ENCODE measurements around the gene NPAS1. TPM values are rescaled to one million over a fixed set of nuclear protein-coding genes. Genes with fewer than 3 reads are reported as not detected.
"Not testable (repeated sequence)": the region's sequence is repeated elsewhere in the genome, so short reads cannot be mapped to it uniquely, and the experiment has no call there.

Gene NPAS1
- total and polyA plus RNA-seq, 3 experiments from 2014 or later, result 0.24 to 0.37 TPM; not detected in 1

DNA sequence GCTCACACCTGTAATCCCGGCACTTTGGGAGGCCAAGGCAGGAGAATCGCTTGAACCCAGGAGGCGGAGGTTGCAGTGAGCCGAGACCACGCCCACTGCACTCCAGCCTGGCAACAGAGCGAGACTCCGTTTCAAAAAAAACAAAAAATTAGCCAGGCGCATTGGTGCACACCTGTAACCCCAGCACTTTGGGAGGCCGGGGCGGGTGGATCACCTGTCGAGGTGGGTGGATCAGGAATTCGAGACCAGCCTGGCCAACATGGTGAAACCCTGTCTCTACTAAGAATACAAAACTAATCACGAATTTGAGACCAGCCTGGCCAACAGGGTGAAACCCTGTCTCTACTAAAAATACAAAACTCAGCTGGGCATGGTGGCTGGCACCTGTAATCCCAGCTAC, 58.7 kb downstream of the NPAS1 start:
- H3K27me3 Mint-ChIP-seq; H3K9me3 Mint-ChIP-seq; H3K27ac ChIP-seq (ENCODE audit: low read depth, low read length); H3K27ac Mint-ChIP-seq; H3K27me3 ChIP-seq (ENCODE audit: insufficient read depth, low read length, poor library complexity, severe bottlenecking); H3K4me1 Mint-ChIP-seq; H3K4me3 Mint-ChIP-seq; H3K9me3 ChIP-seq (ENCODE audit: low read length); DNase-seq; H3K4me1 ChIP-seq (ENCODE audit: insufficient read depth, low read length); H3K4me3 ChIP-seq (ENCODE audit: low read length): not testable (repeated sequence)
- ChIA-PET POLR2A (interaction anchor here (0.6 kb wide), 1 partner anchor 45 kb away, joined by 3 read pairs; no protein-coding TSS in a partner anchor), CTCF (interaction anchor here (0.7 to 4.5 kb wide), 9 partner anchors 31 to 167 kb away, joined by 3 to 87 read pairs (median 4); partner anchors contain the start of genes SAE1 and ZC3H4)
- H3K36me3 ChIP-seq (ENCODE audit: insufficient read depth, low read length), result peaks cover 49% of the 10 kb centered on the region
- peaks cover 2 to 76% (median 7%) of the 10 kb centered on the region in 3 donors for H3K36me3 Mint-ChIP-seq

DNA sequence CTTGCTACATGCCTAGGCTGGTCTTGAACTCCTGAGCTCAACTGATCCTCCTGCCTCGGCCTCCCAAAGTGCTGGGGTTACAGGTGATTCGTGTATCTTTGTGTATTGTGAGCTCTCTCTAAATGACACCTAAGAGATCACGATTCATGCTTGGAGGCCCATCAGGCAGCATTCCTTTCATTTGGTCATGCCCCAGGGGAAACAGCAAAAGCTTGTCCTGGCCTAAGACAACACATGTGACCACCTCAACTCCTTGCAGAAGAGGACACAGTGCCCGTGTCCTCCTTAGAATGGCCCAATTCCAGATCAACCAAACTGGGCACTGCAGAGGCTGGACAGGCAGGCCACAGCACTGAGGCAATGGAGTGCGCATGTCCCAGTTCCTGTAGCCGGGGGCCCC, 61.5 kb downstream of the NPAS1 start:
- Mint-ChIP-seq H3K27me3 (no peaks in the 10 kb centered on the region), H3K4me3 (no peak overlapping the region), H3K36me3 (peaks cover 7 to 79% (median 9%) of the 10 kb centered on the region in 3 donors), H3K27ac (peak overlapping the region in 2 of 8 donors; percentile 35 to 46), H3K4me1 (no peaks in the 10 kb centered on the region), H3K9me3 (no peaks in the 10 kb centered on the region)
- no peaks in the 10 kb centered on the region for H3K4me1 ChIP-seq (ENCODE audit: insufficient read depth, low read length)
- ChIA-PET CTCF (interaction anchor here (1.0 to 4.5 kb wide), 10 partner anchors 12 to 163 kb away, joined by 3 to 87 read pairs (median 6); partner anchors contain the start of genes SAE1 and ZC3H4), POLR2A (interaction anchor here (1.0 kb wide), 1 partner anchor 32 kb away, joined by 3 read pairs; the partner anchor contains the start of gene ZC3H4)
- DNase-seq, result no peak
- H3K9me3 ChIP-seq (ENCODE audit: low read length), result no peaks in the 10 kb centered on the region
- H3K4me3 ChIP-seq (ENCODE audit: low read length), result no peak overlapping the region
- peaks cover 45% of the 10 kb centered on the region for H3K36me3 ChIP-seq (ENCODE audit: insufficient read depth, low read length)
- no peaks in the 10 kb centered on the region for H3K27me3 ChIP-seq (ENCODE audit: insufficient read depth, low read length, poor library complexity, severe bottlenecking)
- no peak overlapping the region for H3K27ac ChIP-seq (ENCODE audit: low read depth, low read length)

DNA sequence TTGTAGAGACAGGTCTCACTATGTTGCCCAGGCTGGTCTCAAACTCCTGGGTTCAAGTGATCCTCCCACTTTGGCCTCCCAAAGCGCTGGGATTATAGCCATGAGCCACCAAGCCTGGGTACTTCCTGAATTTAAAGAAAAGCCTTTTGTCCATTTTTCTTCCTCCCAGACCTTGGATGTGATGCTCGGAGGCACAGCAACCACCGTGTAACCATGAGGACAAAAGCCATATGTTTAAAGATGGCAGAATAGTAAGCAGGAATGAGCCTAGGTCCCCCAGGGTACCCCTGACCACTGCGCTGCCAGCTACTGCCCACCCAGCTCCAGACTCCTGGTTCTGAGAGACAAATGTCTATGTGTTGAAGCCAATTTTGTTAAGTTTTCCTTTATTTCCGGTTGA, 62.9 kb downstream of the NPAS1 start:
- H3K36me3 ChIP-seq (ENCODE audit: insufficient read depth, low read length), result peaks cover 51% of the 10 kb centered on the region

DNA sequence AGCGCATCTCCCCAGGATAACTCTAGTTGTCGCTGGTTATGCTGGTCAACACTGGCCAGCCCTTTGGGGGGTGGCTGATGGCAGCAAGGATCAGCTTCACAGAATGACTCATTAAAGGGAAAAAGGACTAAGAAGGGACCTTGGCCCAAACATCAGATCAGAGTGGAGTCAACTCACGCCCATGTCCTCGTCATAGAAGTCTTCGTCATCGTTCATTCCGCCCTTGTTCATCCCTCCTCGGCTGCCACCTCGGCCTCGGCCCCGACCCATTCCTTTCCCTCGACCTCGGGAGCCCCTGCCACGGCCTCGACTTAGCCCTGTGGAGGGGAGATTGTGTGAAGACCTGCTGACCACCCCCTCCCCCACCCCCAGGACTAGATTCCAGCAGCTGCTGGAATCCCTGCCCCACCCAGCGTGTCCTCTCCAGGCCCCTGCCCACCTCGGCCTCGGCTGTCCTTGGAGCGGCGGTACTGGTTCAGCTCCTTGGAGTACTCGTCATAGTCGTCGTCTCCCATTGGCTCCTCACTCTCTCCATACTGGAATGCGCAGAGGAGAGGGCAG, 65.3 kb downstream of the NPAS1 start:
- POLR2A ChIA-PET, result no interaction called here
- Mint-ChIP-seq H3K36me3 (peaks cover 7 to 83% (median 13%) of the 10 kb centered on the region in 3 donors), H3K27me3 (no peaks in the 10 kb centered on the region), H3K4me3 (no peak overlapping the region), H3K9me3 (no peaks in the 10 kb centered on the region), H3K4me1 (no peaks in the 10 kb centered on the region), H3K27ac (peak overlapping the region in 3 of 8 donors; percentile 29 to 63 (median 61))
- DNase-seq, result no peak
- CTCF ChIA-PET, result interaction anchor here (1.4 to 1.6 kb wide), 2 partner anchors 46 to 48 kb away, joined by 4 to 5 read pairs; partner anchors contain the start of gene SAE1
- Histone ChIP-seq H3K4me3 (ENCODE audit: low read length) (no peak overlapping the region), H3K4me1 (ENCODE audit: insufficient read depth, low read length) (no peaks in the 10 kb centered on the region), H3K27me3 (ENCODE audit: insufficient read depth, low read length, poor library complexity, severe bottlenecking) (no peaks in the 10 kb centered on the region), H3K36me3 (ENCODE audit: insufficient read depth, low read length) (peaks cover 54% of the 10 kb centered on the region), H3K9me3 (ENCODE audit: low read length) (no peaks in the 10 kb centered on the region), H3K27ac (ENCODE audit: low read depth, low read length) (no peak overlapping the region)

More for the DNA sequence above, 62.9 kb downstream of the NPAS1 start:
- H3K27me3 ChIP-seq (ENCODE audit: insufficient read depth, low read length, poor library complexity, severe bottlenecking), result no peaks in the 10 kb centered on the region
- no peaks in the 10 kb centered on the region for H3K27me3 Mint-ChIP-seq
- H3K4me3 ChIP-seq (ENCODE audit: low read length), result no peak overlapping the region
- no peak overlapping the region for H3K4me3 Mint-ChIP-seq
- no peaks in the 10 kb centered on the region for H3K4me1 ChIP-seq (ENCODE audit: insufficient read depth, low read length)
- no peaks in the 10 kb centered on the region for H3K4me1 Mint-ChIP-seq
- H3K9me3 ChIP-seq (ENCODE audit: low read length), result no peaks in the 10 kb centered on the region
- peaks cover 7 to 77% (median 13%) of the 10 kb centered on the region in 3 donors for H3K36me3 Mint-ChIP-seq
- peak overlapping the region in 1 of 8 donors; percentile 85 for H3K27ac Mint-ChIP-seq
- ChIA-PET CTCF (interaction anchor here (1.0 to 4.5 kb wide), 3 partner anchors 31 to 162 kb away, joined by 3 to 87 read pairs (median 4); partner anchors contain the start of genes SAE1 and ZC3H4), POLR2A (no interaction called here)
- H3K27ac ChIP-seq (ENCODE audit: low read depth, low read length), result no peak overlapping the region
- no peaks in the 10 kb centered on the region for H3K9me3 Mint-ChIP-seq
- DNase-seq, result no peak

DNA sequence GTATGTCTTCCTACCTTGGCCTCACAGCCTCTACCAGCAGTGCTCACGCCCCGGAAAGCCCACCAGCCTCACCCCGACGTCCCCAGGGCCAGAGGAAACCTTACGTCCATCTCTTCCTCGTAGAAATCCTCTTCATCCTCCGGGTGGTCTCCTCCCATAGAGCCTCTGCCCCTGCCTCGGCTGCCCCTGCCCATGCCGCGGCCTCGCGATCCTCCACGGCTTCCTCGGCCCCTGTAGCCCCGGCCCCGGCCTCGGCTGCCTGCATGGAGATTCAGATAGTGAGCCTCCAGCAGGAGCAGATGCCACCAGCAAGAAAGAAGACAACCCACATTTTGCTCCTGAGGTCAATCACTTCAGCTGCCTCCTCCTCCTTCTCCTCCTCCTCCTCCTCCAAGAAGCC, 66.6 kb downstream of the NPAS1 start:
- Mint-ChIP-seq H3K4me3 (no peak overlapping the region), H3K27me3 (no peaks in the 10 kb centered on the region), H3K27ac (peak overlapping the region in 2 of 8 donors; percentile 54 to 76), H3K4me1 (peaks cover 0 to 5% (median 4%) of the 10 kb centered on the region in 3 donors), H3K9me3 (no peaks in the 10 kb centered on the region), H3K36me3 (peaks cover 12 to 84% (median 18%) of the 10 kb centered on the region in 3 donors)
- H3K4me3 ChIP-seq (ENCODE audit: low read length), result no peak overlapping the region
- ChIA-PET POLR2A (no interaction called here), CTCF (no interaction called here)
- DNase-seq, result no peak
- H3K27ac ChIP-seq (ENCODE audit: low read depth, low read length), result no peak overlapping the region
- no peaks in the 10 kb centered on the region for H3K27me3 ChIP-seq (ENCODE audit: insufficient read depth, low read length, poor library complexity, severe bottlenecking)
- H3K36me3 ChIP-seq (ENCODE audit: insufficient read depth, low read length), result peaks cover 48% of the 10 kb centered on the region
- H3K9me3 ChIP-seq (ENCODE audit: low read length), result no peaks in the 10 kb centered on the region
- no peaks in the 10 kb centered on the region for H3K4me1 ChIP-seq (ENCODE audit: insufficient read depth, low read length)

DNA sequence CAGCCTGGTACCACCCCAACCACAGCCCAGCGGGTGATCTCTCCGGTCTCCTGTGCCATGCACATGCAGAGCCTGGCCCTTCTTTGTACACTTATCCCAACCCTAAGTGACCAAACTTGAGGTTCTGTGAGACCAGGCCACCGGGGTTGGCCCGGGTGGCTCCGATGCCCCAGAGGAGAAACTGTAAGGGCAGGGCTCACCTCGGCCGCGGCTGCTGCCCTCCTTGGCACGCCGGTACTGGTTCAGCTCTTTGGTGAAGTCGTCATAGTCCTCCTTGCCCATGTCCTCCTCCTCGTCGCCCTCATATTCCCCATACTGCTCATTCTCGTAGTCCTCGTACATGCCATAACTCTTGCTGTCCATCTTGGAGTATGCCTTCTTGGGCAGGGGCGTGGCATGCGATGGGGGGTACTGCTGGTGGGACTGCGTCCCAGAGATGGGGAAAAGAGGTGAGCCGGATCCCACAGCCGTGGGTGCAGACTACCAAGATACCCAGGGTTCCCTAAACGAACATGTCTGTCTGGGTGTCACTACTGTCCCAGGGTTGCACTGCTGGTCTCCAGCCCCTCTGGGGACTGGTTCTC, 70.2 kb downstream of the NPAS1 start:
- POLR2A ChIA-PET, result interaction anchor here (1.2 kb wide), 1 partner anchor 23 kb away, joined by 3 read pairs; the partner anchor contains the start of gene ZC3H4
- Mint-ChIP-seq H3K9me3 (no peaks in the 10 kb centered on the region), H3K4me1 (peaks cover 17 to 27% (median 23%) of the 10 kb centered on the region in 3 donors), H3K27me3 (no peaks in the 10 kb centered on the region), H3K27ac (peak overlapping the region in 3 of 8 donors; percentile 29 to 78 (median 30)), H3K36me3 (peaks cover 5 to 76% (median 17%) of the 10 kb centered on the region in 3 donors), H3K4me3 (no peak overlapping the region)
- CTCF ChIA-PET, result no interaction called here
- no peaks in the 10 kb centered on the region for H3K27me3 ChIP-seq (ENCODE audit: insufficient read depth, low read length, poor library complexity, severe bottlenecking)
- H3K27ac ChIP-seq (ENCODE audit: low read depth, low read length), result no peak overlapping the region
- no peak for DNase-seq
- H3K36me3 ChIP-seq (ENCODE audit: insufficient read depth, low read length), result peaks cover 31% of the 10 kb centered on the region
- H3K4me3 ChIP-seq (ENCODE audit: low read length), result no peak overlapping the region
- no peaks in the 10 kb centered on the region for H3K9me3 ChIP-seq (ENCODE audit: low read length)
- H3K4me1 ChIP-seq (ENCODE audit: insufficient read depth, low read length), result peaks cover 15% of the 10 kb centered on the region

DNA sequence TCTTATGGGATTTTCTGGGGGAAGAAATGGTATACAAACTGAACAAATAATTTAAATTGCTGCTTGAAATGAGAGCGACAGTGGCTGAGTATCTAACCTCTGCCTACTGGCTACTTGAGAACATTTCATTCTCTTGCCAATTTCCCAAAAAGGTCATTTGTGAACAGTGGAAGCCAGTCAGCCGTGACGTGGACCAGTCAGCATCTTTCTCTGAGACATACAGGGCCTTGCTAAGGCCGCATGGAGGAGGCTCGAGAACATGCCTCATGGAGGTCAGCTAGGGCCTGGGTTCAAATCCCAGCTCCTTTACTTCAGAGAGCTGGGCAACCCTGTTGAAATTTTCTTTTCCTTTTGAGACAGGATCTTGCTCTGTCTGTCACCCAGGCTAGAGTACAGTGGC, 73.6 kb downstream of the NPAS1 start:
- no peaks in the 10 kb centered on the region for H3K9me3 ChIP-seq (ENCODE audit: low read length)
- Mint-ChIP-seq H3K9me3 (no peaks in the 10 kb centered on the region), H3K27ac (peak overlapping the region in 6 of 8 donors; percentile 68 to 98 (median 90)), H3K4me1 (peaks cover 35 to 50% (median 47%) of the 10 kb centered on the region in 3 donors), H3K4me3 (no peak overlapping the region), H3K36me3 (peaks cover 5 to 71% (median 15%) of the 10 kb centered on the region in 3 donors), H3K27me3 (no peaks in the 10 kb centered on the region)
- H3K36me3 ChIP-seq (ENCODE audit: insufficient read depth, low read length), result peaks cover 21% of the 10 kb centered on the region
- CTCF ChIA-PET, result interaction anchor here (1.0 to 3.5 kb wide), 5 partner anchors 13 to 93 kb away, joined by 3 to 16 read pairs (median 3); partner anchors contain the start of gene ZC3H4
- H3K4me1 ChIP-seq (ENCODE audit: insufficient read depth, low read length), result peaks cover 28% of the 10 kb centered on the region
- no peak overlapping the region for H3K4me3 ChIP-seq (ENCODE audit: low read length)
- POLR2A ChIA-PET, result interaction anchor here (0.6 to 1.4 kb wide), 2 partner anchors 20 to 606 kb away, joined by 4 to 12 read pairs; partner anchors contain the start of gene ZC3H4
- H3K27ac ChIP-seq (ENCODE audit: low read depth, low read length), result no peak overlapping the region
- DNase-seq, result no peak
- no peaks in the 10 kb centered on the region for H3K27me3 ChIP-seq (ENCODE audit: insufficient read depth, low read length, poor library complexity, severe bottlenecking)

DNA sequence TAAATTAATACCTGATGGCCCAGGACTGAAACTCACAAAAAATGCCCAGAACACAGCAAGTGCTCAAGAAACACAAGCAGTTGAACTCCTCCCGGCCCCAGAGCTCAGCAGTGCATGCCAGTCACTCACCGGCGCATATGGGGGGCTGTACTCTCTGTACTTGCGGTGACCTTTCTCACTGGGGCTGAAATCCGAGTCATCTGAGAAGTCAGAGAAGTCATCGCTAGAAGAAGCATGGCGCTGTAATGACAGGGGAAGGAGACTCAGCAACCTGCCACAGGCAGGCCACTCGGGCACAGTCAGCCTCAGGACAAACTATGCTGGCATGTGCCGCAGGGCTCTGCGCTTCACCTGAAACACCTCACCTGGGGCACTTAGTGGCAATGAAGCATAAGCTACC, 74.2 kb downstream of the NPAS1 start:
- no peak for DNase-seq
- CTCF ChIA-PET, result interaction anchor here (1.0 to 3.5 kb wide), 5 partner anchors 14 to 93 kb away, joined by 3 to 16 read pairs (median 3); partner anchors contain the start of gene ZC3H4
- Histone ChIP-seq H3K27me3 (ENCODE audit: insufficient read depth, low read length, poor library complexity, severe bottlenecking) (no peaks in the 10 kb centered on the region), H3K4me1 (ENCODE audit: insufficient read depth, low read length) (peaks cover 28% of the 10 kb centered on the region), H3K36me3 (ENCODE audit: insufficient read depth, low read length) (peaks cover 21% of the 10 kb centered on the region), H3K4me3 (ENCODE audit: low read length) (no peak overlapping the region), H3K9me3 (ENCODE audit: low read length) (no peaks in the 10 kb centered on the region), H3K27ac (ENCODE audit: low read depth, low read length) (peak overlapping the region; percentile 64)
- POLR2A ChIA-PET, result interaction anchor here (1.4 kb wide), 1 partner anchor 19 kb away, joined by 12 read pairs; the partner anchor contains the start of gene ZC3H4
- Mint-ChIP-seq H3K27me3 (no peaks in the 10 kb centered on the region), H3K4me1 (peaks cover 39 to 55% (median 50%) of the 10 kb centered on the region in 3 donors), H3K36me3 (peaks cover 5 to 69% (median 15%) of the 10 kb centered on the region in 3 donors), H3K4me3 (peak overlapping the region in 4 of 7 donors; percentile 36 to 59 (median 46)), H3K27ac (peak overlapping the region; percentile 88 to 98 (median 92)), H3K9me3 (no peaks in the 10 kb centered on the region)

Measured in CD8-positive, alpha-beta memory T cell (primary cell).